GM10266 (cell line): ENCODE results near the gene GLT1D1.

Experiments used
- DNase-seq: peaks from one replicate; pipeline ENCODE4 v3.0.0; 2012; ENCODE audit errors: extremely low spot score
- TF ChIP-seq, protein P1 (sequence below): IDR thresholded peaks from 2 replicates; pipeline ENCODE4 v1.5.1; 2012; ENCODE audit warnings: mild to moderate bottlenecking, low read depth; ENCODE audit not compliant: control insufficient read depth, insufficient read depth; ENCODE audit errors: missing control alignments

GLT1D1 gene

DNA sequence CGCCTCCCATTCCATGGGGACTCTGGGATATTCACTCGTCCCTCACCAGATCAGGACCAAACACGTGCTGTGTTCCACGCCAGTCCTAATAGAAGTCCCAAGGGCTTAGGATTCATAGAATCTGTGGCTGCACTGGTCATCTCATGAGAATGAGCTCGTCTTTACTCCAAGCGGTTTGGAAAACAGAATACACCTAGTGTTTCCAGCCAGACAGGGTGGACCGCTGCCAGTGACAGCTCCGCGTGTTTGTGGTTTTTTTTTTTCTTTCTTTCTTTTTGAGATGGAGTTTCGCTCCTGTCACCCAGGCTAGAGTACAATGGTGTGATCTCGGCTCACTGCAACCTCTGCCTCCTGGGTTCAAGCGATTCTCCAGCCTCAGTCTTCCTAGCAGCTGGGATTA, 75.1 kb downstream of the GLT1D1 start:
- TF ChIP-seq, protein P1, sequence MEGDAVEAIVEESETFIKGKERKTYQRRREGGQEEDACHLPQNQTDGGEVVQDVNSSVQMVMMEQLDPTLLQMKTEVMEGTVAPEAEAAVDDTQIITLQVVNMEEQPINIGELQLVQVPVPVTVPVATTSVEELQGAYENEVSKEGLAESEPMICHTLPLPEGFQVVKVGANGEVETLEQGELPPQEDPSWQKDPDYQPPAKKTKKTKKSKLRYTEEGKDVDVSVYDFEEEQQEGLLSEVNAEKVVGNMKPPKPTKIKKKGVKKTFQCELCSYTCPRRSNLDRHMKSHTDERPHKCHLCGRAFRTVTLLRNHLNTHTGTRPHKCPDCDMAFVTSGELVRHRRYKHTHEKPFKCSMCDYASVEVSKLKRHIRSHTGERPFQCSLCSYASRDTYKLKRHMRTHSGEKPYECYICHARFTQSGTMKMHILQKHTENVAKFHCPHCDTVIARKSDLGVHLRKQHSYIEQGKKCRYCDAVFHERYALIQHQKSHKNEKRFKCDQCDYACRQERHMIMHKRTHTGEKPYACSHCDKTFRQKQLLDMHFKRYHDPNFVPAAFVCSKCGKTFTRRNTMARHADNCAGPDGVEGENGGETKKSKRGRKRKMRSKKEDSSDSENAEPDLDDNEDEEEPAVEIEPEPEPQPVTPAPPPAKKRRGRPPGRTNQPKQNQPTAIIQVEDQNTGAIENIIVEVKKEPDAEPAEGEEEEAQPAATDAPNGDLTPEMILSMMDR: no peak
- DNase-seq: no peak

DNA sequence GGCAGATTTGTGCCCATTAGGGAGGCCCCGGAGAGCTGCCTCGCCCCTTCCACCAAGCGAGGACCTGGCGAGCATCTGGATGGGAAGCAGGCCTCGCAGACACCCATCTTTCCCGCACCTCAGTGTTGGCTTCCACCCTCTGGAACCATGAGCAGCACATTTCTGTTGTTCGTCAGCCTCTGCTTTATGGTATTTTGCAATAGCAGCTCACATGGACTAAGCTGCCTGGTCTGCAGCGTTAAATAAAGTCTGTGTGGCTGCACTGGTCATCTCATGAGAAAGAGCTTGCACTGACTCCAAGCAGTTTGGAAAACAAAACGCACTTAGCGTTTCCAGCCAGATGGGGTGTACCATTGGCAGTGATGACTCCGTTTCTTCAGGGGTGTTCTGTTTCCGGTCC, 75.8 kb downstream of the GLT1D1 start:
- TF ChIP-seq, protein P1: no peak
- no peak for DNase-seq

DNA sequence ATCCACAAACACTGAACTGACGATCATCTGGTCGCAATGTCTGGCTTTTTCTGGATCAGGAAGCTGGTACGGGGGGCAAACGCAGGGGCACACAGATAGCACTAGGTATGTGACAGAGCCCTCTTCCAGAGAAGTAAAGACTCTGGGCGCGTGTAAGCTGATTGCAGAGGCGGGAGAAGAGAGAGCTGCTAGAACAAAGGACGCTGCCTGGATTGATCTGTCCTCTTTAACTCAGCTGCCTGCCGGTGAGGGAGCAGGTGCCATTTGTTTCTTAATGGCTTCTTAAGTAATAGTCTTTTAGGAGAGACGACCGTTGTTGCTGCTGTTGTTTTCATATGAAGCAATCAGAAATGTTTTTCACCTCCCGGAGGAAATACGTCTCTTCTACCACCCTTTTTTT, 77.3 kb downstream of the GLT1D1 start:
- TF ChIP-seq, protein P1: no peak
- no peak for DNase-seq

DNA sequence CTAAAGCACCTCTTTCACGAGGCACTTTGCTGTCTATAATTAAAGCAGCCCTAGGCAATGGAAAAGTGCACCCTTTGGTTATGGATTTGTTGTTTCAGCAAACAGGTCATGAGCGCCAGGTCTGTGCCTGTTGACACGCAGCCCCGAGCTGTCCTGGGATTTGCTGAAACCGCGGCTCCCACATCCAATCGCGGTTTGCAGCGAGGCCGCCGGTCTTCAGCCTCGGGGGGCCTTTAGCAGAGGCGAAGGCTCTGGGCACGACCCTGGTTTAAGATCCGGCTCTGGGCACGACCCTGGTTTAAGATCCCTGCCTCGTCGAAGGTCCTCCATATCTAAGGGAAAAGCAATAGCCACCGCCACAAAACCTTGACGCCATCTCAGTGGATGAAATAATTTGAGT, 79.2 kb downstream of the GLT1D1 start:
- no peak for DNase-seq
- TF ChIP-seq, protein P1: no peak

DNA sequence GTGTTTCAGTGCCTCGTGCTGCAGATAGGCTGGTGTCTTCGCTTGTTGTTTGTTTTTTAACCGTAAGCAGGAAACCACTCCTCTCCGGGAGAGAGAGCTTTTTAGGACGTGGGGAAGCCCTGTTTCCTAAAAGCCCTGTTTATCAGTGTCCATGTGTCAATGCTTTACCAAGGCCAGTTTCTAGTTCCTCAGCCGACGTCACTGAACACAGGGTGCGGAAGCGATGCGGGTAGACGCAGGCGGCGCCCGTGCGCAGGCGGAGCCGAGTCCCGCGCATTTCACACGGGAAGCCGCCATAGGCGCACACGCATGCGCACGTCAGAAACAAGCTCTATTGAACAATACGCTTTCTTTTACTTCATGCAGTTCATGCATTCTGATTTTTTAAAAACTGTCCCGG, 79.8 kb downstream of the GLT1D1 start:
- DNase-seq: no peak
- TF ChIP-seq, protein P1: no peak

DNA sequence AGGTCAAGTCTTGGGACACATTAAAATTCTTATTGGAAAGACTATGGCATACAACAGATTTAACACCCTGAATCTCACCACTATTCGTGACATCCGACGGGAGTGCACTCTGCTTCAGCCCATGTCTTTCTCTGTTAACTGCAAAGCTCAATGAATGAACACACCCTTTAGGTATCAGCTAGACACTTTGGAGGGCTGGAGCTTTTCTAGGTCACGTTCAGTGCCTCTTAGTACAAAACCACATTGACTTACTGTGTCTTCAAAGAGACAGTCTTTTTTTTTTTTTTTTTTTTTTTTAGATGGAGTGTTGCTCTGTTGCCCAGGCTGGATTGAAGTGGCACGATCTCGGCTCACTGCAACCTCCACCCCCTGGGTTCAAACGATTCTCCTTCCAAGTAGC, 80.6 kb downstream of the GLT1D1 start:
- DNase-seq: no peak
- TF ChIP-seq, protein P1: no peak

DNA sequence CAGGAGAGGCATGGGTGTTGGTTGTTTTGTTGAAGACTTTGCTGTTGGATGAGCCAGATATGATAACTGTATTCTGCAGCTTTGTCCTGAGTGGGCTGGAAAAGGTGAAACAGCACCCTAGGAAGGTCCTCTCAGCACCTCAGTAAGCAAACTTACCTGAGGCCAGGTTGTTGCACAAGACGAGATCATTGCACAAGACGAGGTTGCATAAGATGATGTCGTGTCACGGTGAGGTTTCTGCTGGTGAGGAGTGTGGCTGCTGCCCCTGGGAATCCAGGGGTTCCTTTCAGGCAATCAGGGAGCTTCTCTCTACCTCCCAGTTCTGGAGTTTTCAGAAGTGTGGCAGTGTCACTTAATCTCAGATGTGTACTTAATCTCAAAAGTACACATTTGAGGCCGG, 85.6 kb downstream of the GLT1D1 start:
- no peak for DNase-seq
- TF ChIP-seq, protein P1: no peak
